NT2/D1 (cell line): Measurements from ENCODE around the gene VWA3A.

ENCODE experiments used
- DNase-seq: peaks from one replicate; pipeline ENCODE4 v3.0.0-alpha.2; 2011; ENCODE audit warnings: low read depth, low spot score
- H3K27me3 ChIP-seq: 2 replicates; pipeline ENCODE4 v1.6.0; 2011; ENCODE audit warnings: mild to moderate bottlenecking; ENCODE audit not compliant: insufficient read length, insufficient read depth
- H3K36me3 ChIP-seq: 2 replicates; pipeline ENCODE4 v1.6.1; 2011; ENCODE audit warnings: mild to moderate bottlenecking, low read length, mixed read lengths; ENCODE audit not compliant: insufficient read depth, insufficient read length
- H3K4me1 ChIP-seq: 2 replicates; pipeline ENCODE4 v1.5.1; 2011; ENCODE audit not compliant: insufficient read depth, insufficient read length
- H3K4me3 ChIP-seq: 2 replicates; pipeline ENCODE4 v1.5.1; 2011; ENCODE audit warnings: low read depth; ENCODE audit not compliant: insufficient read length
- H3K9ac ChIP-seq: 2 replicates; pipeline ENCODE4 v1.6.0; 2011; ENCODE audit warnings: low read depth; ENCODE audit not compliant: insufficient read length
- H3K9me3 ChIP-seq: 2 replicates; pipeline ENCODE4 v1.5.1; 2011; ENCODE audit warnings: mild to moderate bottlenecking, low read length; ENCODE audit not compliant: insufficient read depth
- SUZ12 ChIP-seq: IDR thresholded peaks from 2 replicates; pipeline ENCODE4 v1.6.1; 2011; ENCODE audit not compliant: insufficient read length, insufficient read depth; ENCODE audit errors: extremely low read depth
- YY1 ChIP-seq: IDR thresholded peaks from 2 replicates; pipeline ENCODE4 v1.6.1; 2011; ENCODE audit not compliant: insufficient read length, insufficient read depth
- ZNF274 ChIP-seq: IDR thresholded peaks from 2 replicates; pipeline ENCODE4 v1.6.1; 2011; ENCODE audit warnings: mild to moderate bottlenecking, low read depth, low read length

VWA3A gene

DNA sequence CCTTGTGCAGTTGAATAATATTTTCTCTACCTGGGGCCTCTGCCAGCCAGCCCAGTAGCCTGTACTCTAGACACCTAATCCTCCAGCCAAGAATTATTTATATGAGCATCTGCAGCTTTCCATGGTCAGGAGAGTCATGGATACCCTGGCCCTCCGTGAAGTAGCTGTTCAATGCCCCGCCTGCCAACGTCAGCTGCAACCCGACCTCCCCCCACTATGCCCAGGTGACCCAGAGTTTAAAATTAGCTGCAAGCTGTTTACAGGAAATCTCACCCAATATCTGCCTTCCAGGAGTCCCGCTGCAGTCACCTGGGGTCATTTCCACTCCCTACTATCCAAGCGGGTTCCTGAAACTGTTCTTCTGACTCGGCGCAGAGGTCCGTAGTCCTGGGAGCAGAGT is 82.3 kb downstream of the VWA3A start:
- no peak for DNase-seq
- Histone ChIP-seq H3K36me3 (no peaks in the 10 kb centered on the region), H3K9ac (no peak overlapping the region)

DNA sequence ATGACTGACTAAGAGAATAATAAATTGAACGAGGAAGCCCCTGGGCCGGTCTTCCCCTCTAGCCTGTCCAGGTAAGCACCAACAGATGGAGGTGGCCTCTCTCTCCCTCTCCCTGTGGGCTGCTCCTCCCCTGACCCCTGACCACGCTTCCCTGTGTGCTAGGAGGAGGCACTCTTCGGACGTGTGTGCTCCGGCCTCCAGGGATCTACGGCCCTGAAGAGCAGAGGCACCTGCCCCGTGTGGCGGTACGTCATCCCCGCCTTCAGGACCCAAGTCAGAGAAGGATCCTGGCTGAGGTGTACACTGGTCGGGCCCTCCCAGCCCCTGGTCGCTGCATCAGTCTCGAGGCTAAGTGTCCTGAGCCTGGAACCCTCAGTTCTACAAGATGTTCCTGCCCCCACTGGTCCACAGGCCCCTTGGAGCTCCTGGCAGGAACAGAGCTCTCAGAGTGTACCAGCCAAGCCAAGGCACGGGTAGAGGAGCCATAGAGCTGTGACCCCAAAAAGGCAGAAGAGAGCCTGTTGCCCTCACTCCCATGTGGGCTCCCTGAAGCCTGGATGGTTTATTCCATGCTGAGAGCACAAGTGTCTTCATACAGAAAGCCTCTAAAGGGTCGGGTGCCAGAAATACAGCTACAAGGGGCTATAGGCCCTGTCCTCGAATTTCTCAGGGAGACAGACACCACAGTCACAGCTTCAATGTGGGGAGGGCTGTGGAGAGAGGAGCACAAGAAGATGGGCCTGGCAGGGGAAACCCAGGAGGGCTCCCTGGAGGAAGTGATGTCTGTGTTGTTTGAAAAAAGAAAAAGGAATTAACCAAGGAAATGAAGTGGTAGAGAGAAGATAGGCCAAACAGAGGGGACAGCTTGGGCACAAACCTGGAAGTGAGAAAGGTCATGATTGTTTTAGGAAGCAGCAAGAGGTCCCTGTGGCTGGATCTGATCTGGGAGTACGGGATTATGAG is 85.9 kb downstream of the VWA3A start:
- no peak overlapping the region for H3K4me3 ChIP-seq
- no peak for TF ChIP-seq ZNF274
- no peak for TF ChIP-seq SUZ12
- TF ChIP-seq YY1 = no peak
- H3K36me3 ChIP-seq = no peaks in the 10 kb centered on the region
- H3K27me3 ChIP-seq = no peaks in the 10 kb centered on the region
- H3K9ac ChIP-seq = no peak overlapping the region
- no peaks in the 10 kb centered on the region for H3K4me1 ChIP-seq
- DNase-seq = no peak
- H3K9me3 ChIP-seq = peaks cover 8% of the 10 kb centered on the region; the same call in 1 of the 2 replicates

More for the DNA sequence above, 82.3 kb downstream of the VWA3A start:
- no peak overlapping the region for H3K4me3 ChIP-seq
- no peaks in the 10 kb centered on the region for H3K4me1 ChIP-seq
- no peaks in the 10 kb centered on the region for H3K9me3 ChIP-seq
- TF ChIP-seq YY1 (no peak), ZNF274 (no peak), SUZ12 (no peak)
- H3K27me3 ChIP-seq = no peaks in the 10 kb centered on the region

DNA sequence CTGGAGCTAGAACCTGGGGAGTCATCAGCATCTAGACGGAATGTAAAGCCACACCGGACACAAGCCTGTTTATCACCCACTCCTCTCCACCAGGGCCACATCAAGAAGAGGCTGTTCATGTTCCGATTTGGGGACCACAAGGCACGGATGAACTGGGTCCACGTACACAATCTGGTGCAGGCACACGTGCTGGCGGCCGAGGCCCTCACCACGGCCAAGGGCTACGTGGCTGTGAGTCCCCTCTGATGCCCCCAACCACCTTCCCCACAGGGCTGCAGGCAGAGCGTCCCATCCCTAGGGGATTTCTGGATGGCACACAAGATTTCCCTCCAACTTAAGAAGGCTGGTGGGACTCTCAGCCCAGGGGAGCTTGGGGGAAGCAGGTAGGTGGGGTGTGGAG is 89.1 kb downstream of the VWA3A start:
- Histone ChIP-seq H3K9me3 (peaks cover 8% of the 10 kb centered on the region; the same call in 1 of the 2 replicates), H3K9ac (no peak overlapping the region), H3K4me1 (peaks cover 8% of the 10 kb centered on the region), H3K36me3 (no peaks in the 10 kb centered on the region), H3K4me3 (no peak overlapping the region), H3K27me3 (no peaks in the 10 kb centered on the region)
- no peak for DNase-seq
- TF ChIP-seq ZNF274 (no peak), YY1 (no peak), SUZ12 (no peak)

DNA sequence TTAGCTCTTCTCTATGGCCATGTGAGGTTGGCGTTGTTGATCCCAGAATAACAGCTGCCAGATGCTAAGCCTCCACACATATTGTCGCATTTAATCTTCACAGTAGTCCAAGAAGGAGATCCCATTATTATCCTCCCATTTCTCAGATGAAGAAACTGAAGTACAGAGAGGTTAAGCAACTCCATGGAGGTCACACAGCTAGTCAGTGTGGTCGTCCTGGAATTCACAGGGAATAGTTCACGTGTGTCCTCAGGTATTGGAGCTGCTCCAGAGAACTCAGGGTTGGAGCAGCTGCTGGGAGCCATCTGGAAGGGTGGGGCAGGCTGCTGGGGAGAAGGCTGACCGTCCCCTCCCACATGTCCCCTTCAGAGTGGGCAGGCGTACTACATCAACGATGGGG is 89.5 kb downstream of the VWA3A start:
- DNase-seq = no peak
- no peak overlapping the region for H3K4me3 ChIP-seq
- TF ChIP-seq YY1 (no peak), ZNF274 (no peak), SUZ12 (no peak)
- no peak overlapping the region for H3K9ac ChIP-seq
- H3K27me3 ChIP-seq = no peaks in the 10 kb centered on the region
- no peaks in the 10 kb centered on the region for H3K36me3 ChIP-seq
- H3K4me1 ChIP-seq = peaks cover 8% of the 10 kb centered on the region
- peaks cover 8% of the 10 kb centered on the region; the same call in 1 of the 2 replicates for H3K9me3 ChIP-seq

DNA sequence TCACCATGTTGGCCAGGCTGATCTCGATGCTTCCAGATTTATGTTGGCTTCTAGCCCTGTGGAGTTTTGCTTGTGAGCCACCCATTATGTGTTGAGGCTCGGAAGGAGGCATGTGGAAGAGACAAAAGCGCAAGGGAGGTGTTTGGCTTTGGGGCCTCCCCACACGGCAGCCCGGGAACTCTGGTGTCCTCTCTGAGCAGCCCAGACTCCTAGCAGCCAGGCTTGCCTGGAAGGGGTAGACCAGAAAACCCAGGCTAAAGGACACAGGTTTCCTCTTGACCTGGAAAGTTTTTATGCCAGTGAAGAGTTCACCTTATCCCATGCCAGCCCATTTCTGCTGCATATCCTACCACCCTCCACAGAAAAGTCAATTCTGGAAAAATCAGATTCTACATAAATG is 91.0 kb downstream of the VWA3A start:
- Histone ChIP-seq H3K4me3 (no peak overlapping the region), H3K36me3 (no peaks in the 10 kb centered on the region), H3K27me3 (no peaks in the 10 kb centered on the region), H3K9me3 (peaks cover 8% of the 10 kb centered on the region; the same call in 1 of the 2 replicates), H3K9ac (no peak overlapping the region), H3K4me1 (peaks cover 8% of the 10 kb centered on the region)
- no peak for DNase-seq
- TF ChIP-seq SUZ12 (no peak), YY1 (no peak), ZNF274 (no peak)

DNA sequence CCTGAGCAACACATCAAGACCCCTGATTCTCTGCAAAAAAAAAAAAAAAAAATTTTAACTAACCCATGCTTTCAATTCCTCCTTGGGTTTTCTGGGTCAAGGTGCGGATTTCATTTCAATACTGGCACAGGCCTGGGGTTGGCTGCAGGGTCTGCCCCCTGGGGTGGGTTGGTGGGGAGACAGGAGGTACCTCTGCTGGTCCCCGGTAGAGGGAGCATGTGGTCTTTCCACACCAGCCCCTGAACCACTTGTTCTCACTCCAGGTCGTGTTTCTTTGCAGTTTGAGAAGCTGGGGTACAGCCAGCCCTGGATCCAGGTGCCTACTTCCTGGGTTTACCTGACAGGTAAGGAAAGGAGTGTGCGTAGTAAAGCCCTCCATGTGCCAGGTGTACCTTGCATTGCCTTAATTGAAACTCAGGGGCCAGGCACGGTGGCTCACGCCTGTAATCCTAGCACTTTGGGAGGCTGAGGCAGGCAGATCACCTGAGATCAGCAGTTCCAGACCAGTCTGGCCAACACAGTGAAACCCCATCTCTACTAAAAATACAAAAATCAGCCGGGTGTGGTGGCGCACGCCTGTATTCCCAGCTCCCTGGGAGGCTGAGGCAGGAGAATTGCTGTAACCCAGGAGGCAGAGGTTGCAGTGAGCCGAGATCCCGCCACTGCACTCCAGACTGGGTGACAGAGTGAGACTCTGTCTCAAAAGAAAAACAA is 91.7 kb downstream of the VWA3A start:
- Histone ChIP-seq H3K9ac (peak overlapping the region; percentile 5), H3K36me3 (no peaks in the 10 kb centered on the region), H3K9me3 (peaks cover 8% of the 10 kb centered on the region; the same call in 1 of the 2 replicates), H3K27me3 (peaks cover under 1% of the 10 kb centered on the region), H3K4me1 (peaks cover 8% of the 10 kb centered on the region), H3K4me3 (no peak overlapping the region)
- no peak for DNase-seq
- TF ChIP-seq ZNF274 (no peak), SUZ12 (no peak), YY1 (no peak)

DNA sequence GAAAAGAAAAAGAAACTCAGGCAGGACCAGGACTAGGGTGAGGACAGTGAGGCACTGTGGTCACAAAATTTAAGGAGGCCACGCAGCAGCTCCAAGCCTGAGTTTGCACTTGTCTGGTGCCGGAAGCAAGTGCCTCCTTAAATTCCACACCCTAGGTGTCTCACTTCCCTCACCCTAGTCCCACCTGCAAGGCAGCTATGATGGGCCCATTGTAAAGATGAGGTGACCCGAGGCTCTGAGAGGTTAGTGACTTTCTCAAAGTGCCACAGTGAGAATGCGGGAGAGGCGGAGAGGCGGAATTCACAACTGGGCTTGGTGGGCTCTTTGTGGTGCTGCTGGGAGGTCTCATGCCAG is 92.3 kb downstream of the VWA3A start:
- no peaks in the 10 kb centered on the region for H3K36me3 ChIP-seq
- H3K27me3 ChIP-seq = peaks cover 6% of the 10 kb centered on the region
- H3K9ac ChIP-seq = no peak overlapping the region
- peaks cover 8% of the 10 kb centered on the region; the same call in 1 of the 2 replicates for H3K9me3 ChIP-seq
- TF ChIP-seq ZNF274 (no peak), YY1 (no peak), SUZ12 (no peak)
- no peak overlapping the region for H3K4me3 ChIP-seq
- no peak for DNase-seq
- H3K4me1 ChIP-seq = peaks cover 8% of the 10 kb centered on the region
